Measurements from ENCODE around the gene ZNF511.
A peak's percentile ranks its signal among the peaks of the same experiment; 100 is the strongest.

Gene ZNF511

DNA sequence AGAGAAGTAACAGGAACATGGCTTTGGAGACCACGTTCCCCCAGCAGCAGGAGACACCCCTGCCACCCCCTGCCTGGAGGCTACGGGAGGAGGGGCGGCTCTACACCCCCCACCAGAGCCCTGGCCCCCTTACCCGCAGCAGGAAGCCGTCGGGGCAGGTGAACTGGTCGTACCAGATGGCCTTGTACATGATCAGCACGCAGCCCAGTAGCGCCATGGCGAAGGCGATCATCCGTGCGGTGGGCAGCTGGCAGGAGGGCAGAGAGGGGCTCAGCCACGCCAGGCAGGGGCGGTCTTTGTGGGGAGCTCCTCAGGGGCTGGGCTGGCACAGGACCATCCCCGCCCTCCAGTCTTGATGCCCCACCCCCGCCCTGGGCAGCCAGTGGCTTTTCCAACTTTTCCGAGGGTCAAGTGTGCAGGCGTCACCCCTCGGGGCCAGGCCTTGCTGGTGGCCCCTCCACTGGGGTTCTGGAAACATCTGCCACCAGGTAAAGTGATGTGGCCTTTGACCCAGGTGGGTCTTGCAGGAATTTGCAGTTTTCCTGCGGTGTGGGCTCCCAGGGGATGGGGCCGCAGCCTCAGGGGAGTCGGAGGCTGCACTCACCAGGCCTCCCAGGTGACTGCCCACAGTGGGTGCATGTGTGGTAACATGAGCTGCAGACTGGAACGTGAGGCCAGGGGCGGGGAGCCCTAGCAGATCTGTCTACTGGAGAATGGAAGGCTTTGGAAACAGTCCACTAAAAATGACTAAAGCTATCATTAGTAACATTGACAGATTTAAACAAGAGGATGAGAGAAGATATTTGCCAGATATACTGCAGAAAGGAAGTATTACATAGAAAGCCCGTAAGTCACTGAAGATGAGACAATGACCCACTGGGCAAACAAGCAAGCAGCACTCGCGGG, 18.3 kb downstream of the ZNF511 start:
- no peaks in the 10 kb centered on the region for H3K9me3 Mint-ChIP-seq
- no peaks in the 10 kb centered on the region for H3K36me3 Mint-ChIP-seq (ENCODE audit: low read depth)
- H3K4me1 Mint-ChIP-seq (ENCODE audit: low read depth) = peaks cover 10% of the 10 kb centered on the region
- H3K27ac Mint-ChIP-seq = no peak overlapping the region
- H3K27me3 Mint-ChIP-seq = peaks cover 36% of the 10 kb centered on the region
- no peak overlapping the region for H3K4me3 Mint-ChIP-seq

DNA sequence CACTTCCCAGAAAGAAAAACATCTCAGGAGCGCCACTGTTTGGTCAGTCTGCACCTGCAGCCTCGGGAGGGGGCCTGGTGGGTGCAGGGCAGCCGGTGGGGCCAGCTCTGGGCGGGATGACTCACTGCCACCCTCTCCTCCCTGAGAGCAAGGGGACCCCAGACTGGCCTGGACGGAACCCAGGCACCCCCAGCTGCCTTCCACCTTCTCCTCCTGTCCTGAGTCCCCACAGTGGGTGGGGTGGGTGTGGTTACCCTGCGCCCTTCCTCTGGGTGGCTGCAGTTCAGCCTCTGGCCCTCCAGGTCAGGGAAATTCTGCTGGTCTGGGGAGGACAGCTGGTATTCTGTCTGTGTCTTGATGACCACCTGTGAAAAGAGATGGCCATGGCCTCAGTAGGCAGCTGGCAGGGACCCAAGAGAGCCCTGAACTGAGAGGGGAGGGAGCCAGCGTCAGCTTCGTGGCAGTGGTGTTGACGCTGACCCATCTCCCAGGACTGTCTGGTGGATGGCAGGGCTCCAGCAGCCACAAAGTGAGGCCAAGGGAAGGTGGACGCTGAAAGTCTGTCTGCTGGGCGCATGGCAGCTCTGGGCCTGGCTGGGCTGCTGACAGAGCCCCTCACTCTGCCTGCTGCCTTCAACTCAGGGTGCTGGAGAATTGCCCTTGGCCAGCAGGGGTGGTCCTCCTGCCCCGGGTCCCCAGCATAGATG, 19.1 kb downstream of the ZNF511 start:
- H3K4me1 Mint-ChIP-seq (ENCODE audit: low read depth) = peaks cover 10% of the 10 kb centered on the region
- H3K27me3 Mint-ChIP-seq = peaks cover 44% of the 10 kb centered on the region

DNA sequence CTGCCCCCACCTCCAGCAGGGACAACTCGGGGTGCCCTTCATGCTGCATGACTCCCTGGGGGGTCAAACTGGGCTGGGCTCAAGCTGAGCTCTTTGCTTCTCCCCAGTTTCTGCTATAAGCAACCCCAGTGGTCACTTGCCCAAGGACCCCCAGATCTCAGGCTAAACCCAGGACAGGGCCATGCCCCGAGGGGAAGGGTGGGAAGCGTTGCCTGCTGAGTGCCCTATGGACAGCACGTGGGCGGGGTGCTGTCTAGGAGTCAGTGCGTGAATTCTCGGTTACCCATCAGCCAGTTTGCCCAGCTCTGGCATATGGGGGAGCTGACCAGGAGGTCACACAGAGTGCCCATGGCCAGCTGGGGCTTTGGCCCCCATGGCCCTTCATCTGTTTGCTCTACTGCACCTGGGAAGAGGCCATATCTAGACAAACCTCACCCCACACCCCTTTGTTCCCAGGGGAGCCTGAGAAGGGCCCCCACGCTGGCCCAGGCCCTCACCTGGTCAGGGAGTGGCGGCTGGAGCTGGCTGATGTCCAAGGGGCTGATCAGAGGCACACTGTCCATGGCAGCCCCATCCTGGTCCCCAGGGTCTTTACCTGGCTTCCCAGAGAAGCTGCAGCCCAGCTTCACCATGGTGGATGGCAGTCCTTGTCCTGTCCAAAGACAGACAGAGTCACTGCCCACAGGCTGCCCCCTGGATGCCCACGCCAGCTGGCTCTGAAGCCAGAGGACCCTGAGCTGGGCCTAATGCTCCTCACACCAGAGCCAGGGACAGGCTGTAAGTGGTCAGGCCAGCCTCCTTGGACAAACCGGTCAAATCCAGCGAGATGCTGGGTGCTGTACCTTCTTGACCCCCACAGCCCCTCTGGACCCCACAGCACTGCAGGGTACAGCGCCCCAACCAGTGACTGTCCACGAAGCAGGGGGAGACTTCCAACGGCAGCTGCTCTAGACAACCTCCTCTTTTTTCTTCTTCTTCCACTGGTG, 19.9 kb downstream of the ZNF511 start:
- Mint-ChIP-seq H3K27ac (no peak overlapping the region), H3K27me3 (peaks cover 50% of the 10 kb centered on the region), H3K9me3 (no peaks in the 10 kb centered on the region), H3K4me1 (ENCODE audit: low read depth) (peaks cover 10% of the 10 kb centered on the region), H3K4me3 (no peak overlapping the region), H3K36me3 (ENCODE audit: low read depth) (no peaks in the 10 kb centered on the region)

More for the DNA sequence above, 19.1 kb downstream of the ZNF511 start:
- H3K36me3 Mint-ChIP-seq (ENCODE audit: low read depth) = no peaks in the 10 kb centered on the region
- no peaks in the 10 kb centered on the region for H3K9me3 Mint-ChIP-seq
- no peak overlapping the region for H3K4me3 Mint-ChIP-seq
- H3K27ac Mint-ChIP-seq = no peak overlapping the region

DNA sequence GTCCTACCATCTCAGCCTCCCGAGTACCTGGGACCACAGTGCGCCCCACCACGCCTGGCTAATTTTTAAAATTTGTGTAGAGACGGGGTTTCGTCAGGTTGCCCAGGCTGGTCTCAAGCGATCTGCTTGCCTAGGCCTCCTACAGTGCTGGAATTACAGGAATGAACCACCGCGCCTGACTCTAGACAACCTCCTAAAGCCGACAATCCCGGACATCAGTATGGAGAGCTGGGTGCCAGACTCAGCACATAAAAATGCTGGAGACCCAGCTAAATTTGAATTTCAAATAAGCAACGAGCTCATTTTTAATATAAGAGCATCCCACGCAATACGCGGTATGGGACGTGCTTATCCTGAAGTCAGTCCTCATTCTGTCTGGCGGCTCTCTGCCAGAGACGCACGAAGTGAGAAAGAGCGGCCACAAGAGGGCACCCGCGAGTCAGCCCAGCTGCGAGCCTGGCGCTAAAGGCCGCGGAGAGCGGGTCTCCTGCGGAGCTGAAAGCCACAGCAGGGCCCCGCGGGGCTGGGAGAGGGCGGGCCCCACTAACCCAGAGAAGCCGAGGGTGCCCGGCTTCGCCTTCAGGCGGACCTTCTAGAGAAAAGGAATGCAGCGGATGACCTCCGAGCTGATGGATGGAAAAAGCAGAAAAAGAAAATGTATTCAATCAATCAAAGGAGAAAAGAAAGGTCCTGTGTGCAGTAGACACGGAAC, 20.9 kb downstream of the ZNF511 start:
- Mint-ChIP-seq H3K36me3 (ENCODE audit: low read depth) (no peaks in the 10 kb centered on the region), H3K27me3 (peaks cover 50% of the 10 kb centered on the region), H3K4me1 (ENCODE audit: low read depth) (peaks cover 11% of the 10 kb centered on the region), H3K4me3 (peak overlapping the region; percentile 26), H3K9me3 (no peaks in the 10 kb centered on the region), H3K27ac (no peak overlapping the region)

DNA sequence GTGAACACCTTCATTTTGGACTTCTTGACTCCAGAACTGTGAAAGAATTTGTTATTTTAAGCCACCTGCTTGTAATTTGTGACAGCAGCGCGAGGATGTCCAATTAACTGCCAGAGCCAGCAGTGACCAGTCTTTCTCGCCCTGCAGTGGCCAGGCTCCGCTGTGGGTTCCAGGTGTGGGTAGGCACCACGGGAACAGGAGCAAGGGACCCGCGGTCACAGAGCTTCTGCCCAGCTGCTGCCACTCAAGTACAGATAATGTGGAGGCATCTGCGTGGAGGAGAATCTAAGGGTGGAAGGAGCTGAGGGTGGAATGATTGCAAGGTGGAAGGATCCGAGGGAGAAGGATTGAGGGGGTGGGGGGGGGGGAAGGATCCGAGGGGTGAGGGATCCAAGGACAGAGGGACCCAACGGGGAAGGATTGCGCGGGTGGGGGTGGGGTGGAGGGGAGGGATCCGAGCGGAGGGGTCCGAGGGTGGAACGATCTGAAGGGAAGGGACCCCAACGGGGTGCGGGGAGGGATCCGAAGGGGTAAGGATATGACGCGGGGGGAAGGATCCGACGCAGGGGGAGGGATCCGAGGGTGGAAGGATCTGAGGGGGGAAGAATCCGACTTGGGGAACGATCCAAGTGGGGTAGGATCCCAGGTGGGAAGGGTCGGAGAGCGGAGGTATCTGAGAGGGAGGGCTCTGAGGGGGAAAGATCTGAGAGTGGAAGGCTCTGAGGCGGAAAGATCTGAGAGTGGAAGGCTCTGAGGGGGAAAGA, 24.4 kb downstream of the ZNF511 start:
- no peak overlapping the region for H3K4me3 Mint-ChIP-seq
- no peaks in the 10 kb centered on the region for H3K9me3 Mint-ChIP-seq
- H3K4me1 Mint-ChIP-seq (ENCODE audit: low read depth) = peaks cover 11% of the 10 kb centered on the region
- no peaks in the 10 kb centered on the region for H3K36me3 Mint-ChIP-seq (ENCODE audit: low read depth)
- no peak overlapping the region for H3K27ac Mint-ChIP-seq
- peaks cover 32% of the 10 kb centered on the region for H3K27me3 Mint-ChIP-seq

DNA sequence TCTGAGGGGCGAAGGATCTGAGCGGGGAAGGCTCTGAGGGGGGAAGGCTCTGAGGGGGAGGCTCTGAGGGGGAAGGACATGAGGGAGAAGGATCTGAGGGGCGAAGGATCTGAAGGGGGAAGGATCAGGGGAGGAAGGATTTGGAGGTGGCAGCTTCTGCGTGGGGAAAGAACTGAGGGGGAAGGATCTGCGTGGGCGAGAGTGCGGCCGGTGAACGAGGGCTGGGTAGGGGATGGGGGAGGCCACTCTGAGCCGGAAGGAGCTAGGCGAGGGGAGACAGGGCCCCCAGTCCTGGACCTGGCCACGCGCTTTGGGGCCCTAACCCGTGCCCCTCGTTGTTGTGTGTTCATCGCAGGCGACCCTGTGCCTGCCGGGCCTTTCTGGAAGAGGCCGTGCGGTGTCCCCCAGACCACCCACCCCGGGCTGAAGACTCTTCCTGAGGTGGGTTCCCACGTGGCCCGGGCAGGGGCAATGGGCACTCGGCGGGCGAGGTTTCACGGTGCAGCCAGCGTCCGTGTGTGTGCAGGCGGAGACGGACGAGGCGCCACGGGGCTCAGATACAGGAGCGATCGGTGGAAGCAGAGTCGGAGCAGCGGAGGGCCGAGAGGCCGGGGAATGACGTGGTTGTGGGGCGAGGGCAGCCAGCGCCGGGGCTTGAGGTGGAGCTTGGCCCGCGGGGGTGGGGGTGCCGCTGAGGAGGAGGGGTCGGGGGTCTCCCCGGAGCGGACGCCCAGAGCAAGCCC, 26.0 kb downstream of the ZNF511 start:
- Mint-ChIP-seq H3K4me1 (ENCODE audit: low read depth) (peaks cover 7% of the 10 kb centered on the region), H3K27me3 (peaks cover 23% of the 10 kb centered on the region), H3K27ac (no peak overlapping the region), H3K9me3 (no peaks in the 10 kb centered on the region), H3K36me3 (ENCODE audit: low read depth) (no peaks in the 10 kb centered on the region), H3K4me3 (peak overlapping the region; percentile 57)

DNA sequence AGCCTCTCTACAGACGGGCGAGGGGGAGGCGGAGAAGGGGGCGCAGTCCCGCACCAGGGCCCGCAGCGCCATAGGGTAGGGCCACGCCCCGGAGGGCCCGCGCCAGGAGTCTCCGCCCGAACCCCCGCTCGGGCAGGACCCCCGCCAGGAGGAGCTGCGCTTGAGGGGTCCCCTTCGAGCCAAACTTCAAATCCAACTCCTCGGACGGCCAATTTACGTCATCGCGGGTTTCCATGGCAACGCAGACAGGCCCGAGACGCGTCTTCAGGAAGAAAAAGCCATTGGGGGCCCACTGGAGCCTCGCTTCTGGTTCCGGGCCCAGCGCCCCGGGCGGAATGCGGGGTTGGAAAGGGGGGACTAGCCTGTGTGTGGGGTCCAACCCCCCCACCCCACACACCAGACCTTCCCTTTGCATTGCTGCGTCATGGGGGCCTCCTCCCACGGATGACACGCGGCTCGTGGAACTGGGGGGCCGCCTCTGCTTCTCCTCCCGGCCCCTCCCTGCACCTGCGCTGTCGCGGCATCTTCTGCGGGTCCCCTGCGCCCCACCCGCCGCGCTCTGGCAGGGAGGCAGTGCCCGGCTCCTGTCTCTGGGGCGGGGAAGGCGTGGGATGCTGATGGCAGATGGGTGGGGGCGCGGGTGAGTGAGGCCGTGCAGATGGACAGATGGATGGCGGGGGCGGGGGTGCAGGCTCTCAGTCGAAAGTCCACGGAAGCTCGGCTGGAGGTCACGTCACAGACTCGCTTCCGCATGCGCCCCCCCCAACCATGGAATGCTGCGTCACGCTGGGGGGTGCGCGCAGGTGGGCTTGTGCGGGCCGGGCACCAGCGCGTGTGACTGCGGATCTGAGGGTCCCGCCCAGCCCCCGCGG, 26.8 kb downstream of the ZNF511 start:
- Mint-ChIP-seq H3K27ac (no peak overlapping the region), H3K36me3 (ENCODE audit: low read depth) (no peaks in the 10 kb centered on the region), H3K4me3 (peak overlapping the region; percentile 35), H3K4me1 (ENCODE audit: low read depth) (peaks cover 4% of the 10 kb centered on the region), H3K27me3 (peaks cover 23% of the 10 kb centered on the region), H3K9me3 (no peaks in the 10 kb centered on the region)

DNA sequence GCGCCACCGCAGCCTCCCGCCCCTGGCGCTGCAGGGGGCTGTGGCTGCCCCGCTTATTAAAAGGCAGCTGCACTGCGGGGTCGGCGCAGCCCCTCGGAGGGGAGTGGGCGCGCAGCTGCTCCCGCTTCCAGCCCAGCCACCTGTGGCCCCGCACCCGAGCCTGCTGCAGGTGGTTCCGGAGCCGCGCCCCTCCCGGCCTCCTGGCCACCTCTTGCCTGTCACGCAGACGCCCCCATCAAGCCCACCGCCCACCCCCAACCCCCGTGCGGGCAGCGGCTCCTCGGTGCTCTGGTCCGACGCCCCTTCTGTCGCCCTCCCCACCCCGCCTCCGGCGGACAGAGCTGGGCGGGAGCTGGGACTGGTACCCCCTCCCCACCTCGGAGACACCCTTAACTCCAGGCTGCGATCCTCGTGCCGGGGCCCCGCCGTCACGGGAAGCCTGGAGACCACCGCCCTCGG, 27.4 kb downstream of the ZNF511 start:
- Mint-ChIP-seq H3K4me3 (no peak overlapping the region), H3K27ac (no peak overlapping the region), H3K27me3 (peaks cover 18% of the 10 kb centered on the region), H3K36me3 (ENCODE audit: low read depth) (no peaks in the 10 kb centered on the region), H3K4me1 (ENCODE audit: low read depth) (peaks cover 4% of the 10 kb centered on the region), H3K9me3 (no peaks in the 10 kb centered on the region)

DNA sequence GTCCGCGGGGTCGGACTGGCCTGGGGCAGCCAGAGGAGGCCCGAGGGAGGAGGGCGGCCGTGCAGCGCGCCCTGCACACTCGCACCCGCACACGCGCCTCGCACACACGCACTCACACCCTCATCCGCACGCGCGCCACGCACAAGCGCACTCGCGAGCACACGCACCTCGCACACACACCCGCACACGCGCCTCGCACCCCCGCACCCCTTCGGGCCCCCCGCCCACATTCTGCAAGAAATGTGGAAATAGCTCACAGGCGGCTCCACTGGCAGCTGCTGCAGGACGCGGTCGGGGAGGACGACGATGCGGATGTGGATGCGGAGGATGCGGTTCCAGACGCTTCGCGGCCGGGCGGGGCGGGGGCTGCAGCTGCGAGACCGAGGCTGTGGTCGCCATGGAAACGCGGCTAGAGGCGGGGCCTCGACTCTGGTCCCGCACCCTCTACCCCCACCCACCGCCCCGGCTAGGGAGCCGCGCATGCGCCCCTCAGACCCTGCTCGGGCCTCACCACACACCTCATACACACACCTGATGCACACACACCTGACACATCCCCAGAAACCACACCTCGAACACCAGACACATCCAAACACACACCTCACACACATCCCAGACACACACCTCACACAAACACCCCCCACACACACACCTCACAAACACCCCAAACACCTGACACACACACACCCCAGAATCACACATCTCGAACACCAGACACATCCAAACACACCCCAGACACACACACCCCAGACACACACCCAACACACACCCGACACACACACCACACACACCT, 28.1 kb downstream of the ZNF511 start, which contains the start of gene CALY:
Gene CALY, minus strand, starts transcription at position 320 of the 793 bp plus-strand sequence. CDS start 7,907 bp downstream, outside the sequence.
- Mint-ChIP-seq H3K4me1 (ENCODE audit: low read depth) (peaks cover 4% of the 10 kb centered on the region), H3K4me3 (peak within 1 kb of the TSS; percentile 35), H3K9me3 (no peaks in the 10 kb centered on the region), H3K36me3 (ENCODE audit: low read depth) (no peaks in the 10 kb centered on the region), H3K27me3 (peaks cover 20% of the 10 kb centered on the region), H3K27ac (no peak within 1 kb of the TSS)

DNA sequence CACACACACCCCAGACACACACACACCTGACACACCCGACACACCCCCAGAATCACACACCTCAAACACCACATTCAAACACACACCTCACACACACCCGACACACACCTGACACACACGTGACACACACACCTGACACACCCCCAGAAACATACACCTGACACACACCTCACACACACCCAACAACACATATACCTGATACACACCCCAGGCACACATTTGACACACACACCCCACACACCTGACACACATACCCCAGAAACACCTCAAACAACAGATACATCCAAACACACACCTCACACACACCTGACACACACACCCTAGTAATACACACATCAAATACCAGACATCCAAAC, 28.6 kb downstream of the ZNF511 start:
- peaks cover 20% of the 10 kb centered on the region for H3K27me3 Mint-ChIP-seq
- no peaks in the 10 kb centered on the region for H3K36me3 Mint-ChIP-seq (ENCODE audit: low read depth)
- H3K27ac Mint-ChIP-seq = no peak overlapping the region
- peaks cover 4% of the 10 kb centered on the region for H3K4me1 Mint-ChIP-seq (ENCODE audit: low read depth)
- H3K4me3 Mint-ChIP-seq = no peak overlapping the region
- H3K9me3 Mint-ChIP-seq = no peaks in the 10 kb centered on the region

DNA sequence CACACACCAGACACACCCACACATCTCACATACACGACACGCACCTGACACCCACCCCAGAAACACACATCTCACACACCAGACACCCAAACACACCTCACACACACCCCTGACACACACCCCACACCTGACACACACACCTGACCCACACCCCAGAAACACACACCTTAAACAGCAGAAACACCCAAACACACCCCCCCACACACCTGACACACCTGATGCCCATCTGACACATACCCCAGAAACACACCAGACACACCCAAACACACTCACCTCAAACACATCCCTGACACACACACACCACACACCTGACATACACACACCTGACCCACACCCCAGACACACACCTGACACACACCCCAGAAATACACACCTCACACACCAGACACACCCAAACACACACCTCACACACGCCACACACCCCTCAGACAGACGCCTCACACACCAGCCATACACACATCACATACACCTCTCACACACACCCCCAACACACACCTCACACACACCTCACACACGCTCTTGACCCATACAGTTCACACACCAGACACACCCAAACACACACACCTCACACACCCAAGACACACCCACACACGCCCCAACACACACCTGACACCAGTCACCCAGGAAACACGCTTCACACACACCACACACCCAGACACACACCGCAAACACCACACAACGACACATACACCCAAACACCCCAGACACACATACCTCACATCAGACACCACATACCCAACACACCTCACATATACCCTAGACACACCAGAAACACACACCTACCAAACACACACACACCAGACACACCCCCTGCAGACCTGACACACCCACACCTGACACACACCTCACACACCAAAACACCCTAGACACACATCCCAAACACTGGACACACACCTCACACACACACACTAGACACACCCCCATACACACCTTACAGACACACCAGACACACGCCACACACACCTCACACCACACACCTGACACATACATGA, 29.7 kb downstream of the ZNF511 start:
- Mint-ChIP-seq H3K4me1 (ENCODE audit: low read depth) (peaks cover 4% of the 10 kb centered on the region), H3K36me3 (ENCODE audit: low read depth) (no peaks in the 10 kb centered on the region), H3K27me3 (peaks cover 17% of the 10 kb centered on the region), H3K27ac (no peak overlapping the region), H3K4me3 (no peak overlapping the region), H3K9me3 (no peaks in the 10 kb centered on the region)
